ENCODE data around the gene CD1B.
"Not testable (repeated sequence)": the region's sequence is repeated elsewhere in the genome, so short reads cannot be mapped to it uniquely, and the experiment has no call there.

CD1B gene

DNA sequence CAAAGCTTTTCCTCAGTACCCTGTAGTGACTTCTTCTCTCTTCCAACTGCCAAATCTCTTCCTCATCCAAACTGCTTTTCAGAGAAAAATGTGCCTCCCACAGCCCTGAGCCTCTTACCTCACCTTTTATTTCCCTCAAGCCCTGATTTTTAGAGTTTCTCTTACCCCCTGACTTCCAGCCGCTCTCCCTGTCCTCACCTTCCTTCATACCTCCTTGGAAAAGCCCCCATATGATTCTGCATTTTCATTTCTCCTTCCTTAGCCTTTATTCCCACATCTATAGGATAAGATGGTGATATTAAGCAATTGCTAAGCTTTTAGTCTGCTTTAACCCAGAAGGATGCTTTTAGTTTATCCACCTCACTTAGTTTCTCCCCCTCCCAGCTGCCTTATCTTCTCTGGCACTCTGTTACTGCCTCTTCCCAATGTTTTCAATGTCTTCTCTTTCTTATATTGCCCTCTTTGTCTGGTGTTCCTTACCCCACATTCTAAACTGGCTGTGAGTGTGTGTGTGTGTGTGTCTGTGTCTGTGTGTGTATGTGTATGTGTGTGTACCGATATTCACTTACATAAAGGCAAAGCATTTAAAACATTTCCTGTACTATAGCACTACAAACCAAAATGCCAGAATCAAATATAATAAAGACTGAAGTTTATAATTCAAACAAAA is at the start of gene CD1B:
CD1B (minus strand) TSS at position 51 of the 670 bp plus-strand sequence. CDS start 108 bp downstream, outside the sequence.
- no peak for DNase-seq

DNA sequence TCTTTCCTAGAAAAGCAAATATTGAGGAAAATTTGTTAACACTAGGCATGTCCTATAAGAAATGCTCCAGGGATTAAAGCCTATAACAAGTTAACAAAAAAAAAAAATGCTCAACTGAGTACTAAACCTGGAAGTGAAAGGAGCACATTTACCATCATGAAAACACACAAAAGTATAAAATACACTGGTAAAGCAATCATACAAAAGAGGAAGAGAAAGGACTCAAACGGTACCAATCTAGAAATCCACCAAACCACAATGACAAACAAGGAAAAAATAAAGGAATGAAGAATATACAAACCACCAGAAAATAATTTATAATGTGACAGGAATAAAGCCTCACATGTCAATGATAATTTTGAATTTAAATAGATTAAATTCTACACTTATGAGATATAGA is 43.5 kb upstream of the CD1B start:
- no peak for DNase-seq

DNA sequence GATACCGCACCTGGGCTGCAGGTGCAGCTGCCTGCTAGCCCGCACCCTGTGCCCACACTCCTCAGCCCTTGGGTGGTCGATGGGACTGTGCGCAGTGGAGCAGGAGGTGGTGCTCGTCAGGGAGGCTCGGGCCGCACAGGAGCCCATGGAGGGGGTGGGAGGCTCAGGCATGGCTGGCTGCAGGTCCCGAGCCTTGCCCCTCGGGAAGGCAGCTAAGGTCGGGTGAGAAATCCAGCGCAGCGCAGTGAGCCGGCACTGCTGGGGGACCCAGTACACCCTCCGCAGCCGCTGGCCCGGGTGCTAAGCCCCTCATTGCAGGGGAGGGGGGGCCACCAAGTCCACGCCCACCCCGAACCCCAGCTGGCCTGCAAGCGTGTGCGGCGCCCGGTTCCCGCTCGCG is 42.8 kb upstream of the CD1B start:
- not testable (repeated sequence) for DNase-seq

- DNase-seq = no peak
Measured at GRCh38 chr1:158371188-158371953, 40.0 kb upstream of the CD1B start.

DNA sequence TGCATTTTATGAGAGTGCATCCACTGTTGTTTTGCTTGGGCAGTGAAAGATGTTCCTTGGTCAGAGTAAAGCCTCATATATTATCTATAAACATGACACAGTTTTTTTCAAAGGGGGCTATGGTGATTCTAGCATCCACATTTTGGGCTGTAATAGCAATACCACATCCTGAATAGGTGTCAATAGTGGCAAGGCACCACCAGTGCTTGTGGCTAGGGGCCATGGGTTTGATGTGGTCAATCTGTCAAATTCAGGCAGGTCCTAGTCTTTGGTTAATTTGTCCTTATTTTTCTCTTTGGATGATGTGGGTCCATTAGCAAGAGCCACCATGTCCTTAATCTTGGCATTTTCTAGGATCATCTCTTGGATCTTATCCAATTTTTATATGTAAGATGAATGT is 35.5 kb upstream of the CD1B start:
- DNase-seq = no peak

- DNase-seq = no peak
Measured at GRCh38 chr1:158362941-158363340, 31.6 kb upstream of the CD1B start.

- DNase-seq = no peak
Measured at GRCh38 chr1:158362482-158362881, 31.2 kb upstream of the CD1B start.

DNA sequence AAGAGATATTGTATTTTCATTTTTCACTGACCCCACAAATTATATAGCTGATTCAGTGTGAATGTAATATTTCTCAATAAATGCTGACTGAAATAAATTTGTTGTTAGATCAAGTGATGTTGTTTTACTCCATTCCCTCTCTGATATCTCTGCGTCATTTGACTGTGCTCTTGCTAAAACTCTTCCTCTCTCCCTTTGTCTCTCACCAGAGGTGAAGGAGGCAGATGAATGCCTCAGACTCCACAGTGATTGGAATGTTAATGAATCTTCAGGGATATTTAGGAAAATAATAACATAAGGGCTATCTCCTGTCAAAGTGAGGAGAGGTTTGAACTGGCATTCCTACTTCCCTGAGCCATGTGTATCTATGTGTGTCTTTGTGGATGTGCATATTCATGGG is 26.1 kb upstream of the CD1B start:
- DNase-seq = no peak

DNA sequence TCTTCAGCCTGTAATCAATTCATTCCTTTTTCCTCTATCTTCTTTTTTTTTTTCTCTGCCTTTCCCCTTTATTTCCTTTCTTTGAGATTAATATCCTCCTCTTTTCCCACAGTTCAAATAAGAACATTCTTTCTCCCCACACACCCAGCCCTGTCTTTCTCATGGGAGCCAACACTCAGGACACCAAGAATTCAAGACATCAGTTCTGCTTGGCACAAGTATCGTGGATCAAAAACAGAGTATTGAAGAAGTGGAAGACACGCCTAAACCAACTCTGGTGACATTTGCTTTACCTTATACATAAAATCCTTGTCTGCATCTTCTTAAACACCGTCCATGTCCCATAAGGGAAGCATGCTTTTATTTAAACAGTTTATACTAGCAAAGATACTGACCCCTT is 25.3 kb upstream of the CD1B start:
- DNase-seq = no peak

DNA sequence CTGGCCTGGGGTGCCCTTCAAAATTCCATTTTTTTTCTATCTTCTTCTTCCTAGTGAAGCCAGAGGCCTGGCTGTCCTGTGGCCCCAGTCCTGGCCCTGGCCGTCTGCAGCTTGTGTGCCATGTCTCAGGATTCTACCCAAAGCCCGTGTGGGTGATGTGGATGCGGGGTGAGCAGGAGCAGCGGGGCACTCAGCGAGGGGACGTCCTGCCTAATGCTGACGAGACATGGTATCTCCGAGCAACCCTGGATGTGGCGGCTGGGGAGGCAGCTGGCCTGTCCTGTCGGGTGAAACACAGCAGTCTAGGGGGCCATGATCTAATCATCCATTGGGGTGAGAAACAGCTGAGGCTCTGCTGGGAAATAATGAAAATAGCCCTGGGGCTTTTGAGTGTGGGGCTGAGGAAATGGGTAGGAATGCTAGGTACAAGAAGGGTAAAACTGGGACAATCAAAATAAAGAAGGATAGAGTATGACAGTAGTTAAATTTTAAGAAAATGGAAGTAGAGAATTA is 24.5 kb upstream of the CD1B start:
- no peak for DNase-seq

DNA sequence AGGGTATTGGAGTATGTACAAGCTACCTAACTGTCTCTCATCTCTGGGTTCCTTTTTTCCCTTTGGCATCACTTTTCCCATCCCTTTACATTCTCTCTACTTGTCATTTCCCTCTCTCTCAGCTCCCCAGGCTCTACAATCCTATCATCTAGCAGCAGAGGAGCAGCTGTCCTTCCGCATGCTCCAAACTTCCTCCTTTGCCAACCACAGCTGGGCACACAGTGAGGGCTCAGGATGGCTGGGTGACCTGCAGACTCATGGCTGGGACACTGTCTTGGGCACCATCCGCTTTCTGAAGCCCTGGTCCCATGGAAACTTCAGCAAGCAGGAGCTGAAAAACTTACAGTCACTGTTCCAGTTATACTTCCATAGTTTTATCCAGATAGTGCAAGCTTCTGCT is 22.9 kb upstream of the CD1B start:
- DNase-seq = no peak

- DNase-seq = no peak
Measured at GRCh38 chr1:158353303-158354075, 22.2 kb upstream of the CD1B start, which contains the start of gene CD1E. TSS of gene CD1E (plus strand) at chr1:158353894. CDS start at chr1:158353989, 95 bp downstream.

DNA sequence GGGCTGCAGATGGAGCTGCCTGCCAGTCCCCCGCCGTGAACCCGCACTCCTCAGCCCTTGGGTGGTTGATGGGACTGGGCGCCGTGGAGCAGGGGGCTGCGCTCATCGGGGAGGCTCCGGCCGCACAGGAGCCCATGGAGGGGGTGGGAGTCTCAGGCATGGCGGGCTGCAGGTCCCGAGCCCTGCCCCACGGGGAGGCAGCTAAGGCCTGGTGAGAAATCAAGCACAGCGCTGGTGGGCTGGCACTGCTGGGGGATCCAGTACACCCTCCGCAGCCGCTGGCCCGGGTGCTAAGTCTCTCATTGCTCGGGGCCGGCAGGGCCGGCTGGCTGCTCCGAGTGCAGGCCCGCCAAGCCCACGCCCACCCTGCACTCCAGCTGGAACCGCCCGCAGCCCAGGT is 17.6 kb upstream of the CD1B start:
- DNase-seq = not testable (repeated sequence)

- not testable (repeated sequence) for DNase-seq
Measured at GRCh38 chr1:158336413-158336812, 5.1 kb upstream of the CD1B start.

DNA sequence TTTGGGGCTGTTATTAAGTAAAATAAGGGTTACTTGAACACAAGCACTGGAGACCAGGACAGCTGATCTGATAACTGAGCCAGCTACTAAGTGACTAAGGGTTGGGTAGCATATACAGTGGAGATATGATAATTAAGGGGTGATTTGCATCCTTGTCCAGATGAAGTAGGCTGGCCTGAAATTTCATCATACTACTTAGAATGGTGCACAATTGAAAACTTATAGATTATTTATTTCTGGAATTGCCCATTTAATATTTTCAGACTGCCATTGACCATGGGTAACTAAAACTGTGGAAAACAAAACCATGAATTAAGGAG is 3.8 kb upstream of the CD1B start:
- no peak for DNase-seq

DNA sequence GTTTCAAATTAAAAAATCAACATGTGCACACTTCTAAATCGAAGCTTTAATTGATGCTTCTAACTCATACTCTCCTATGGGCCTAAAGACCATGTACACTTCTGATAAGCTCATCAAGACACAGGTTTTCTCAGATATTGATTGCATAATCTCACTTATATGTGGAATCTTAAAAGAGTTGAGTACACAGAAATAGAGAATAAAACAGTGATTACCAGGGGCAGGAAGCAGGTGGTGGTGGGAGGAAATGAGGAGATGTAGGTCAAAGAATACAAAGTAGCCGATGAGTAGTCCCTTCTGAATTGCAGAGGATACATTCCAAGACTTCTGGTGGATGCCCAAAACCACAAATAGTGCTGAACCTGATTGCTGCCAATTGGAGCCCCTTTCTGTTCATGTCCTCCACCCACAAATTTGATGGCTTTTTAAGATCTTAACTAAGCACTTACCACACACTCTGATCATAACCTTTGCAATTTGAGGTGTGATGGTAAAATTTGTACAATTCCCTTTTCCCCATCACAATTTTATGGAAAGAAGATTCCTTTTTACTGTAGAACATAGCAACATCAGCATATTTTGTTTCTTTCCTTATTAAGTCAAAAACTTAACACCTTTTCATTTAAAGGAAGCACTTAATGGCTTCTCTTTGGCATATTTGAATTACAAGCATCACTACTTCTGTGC is 3.3 kb upstream of the CD1B start:
- no peak for DNase-seq

DNA sequence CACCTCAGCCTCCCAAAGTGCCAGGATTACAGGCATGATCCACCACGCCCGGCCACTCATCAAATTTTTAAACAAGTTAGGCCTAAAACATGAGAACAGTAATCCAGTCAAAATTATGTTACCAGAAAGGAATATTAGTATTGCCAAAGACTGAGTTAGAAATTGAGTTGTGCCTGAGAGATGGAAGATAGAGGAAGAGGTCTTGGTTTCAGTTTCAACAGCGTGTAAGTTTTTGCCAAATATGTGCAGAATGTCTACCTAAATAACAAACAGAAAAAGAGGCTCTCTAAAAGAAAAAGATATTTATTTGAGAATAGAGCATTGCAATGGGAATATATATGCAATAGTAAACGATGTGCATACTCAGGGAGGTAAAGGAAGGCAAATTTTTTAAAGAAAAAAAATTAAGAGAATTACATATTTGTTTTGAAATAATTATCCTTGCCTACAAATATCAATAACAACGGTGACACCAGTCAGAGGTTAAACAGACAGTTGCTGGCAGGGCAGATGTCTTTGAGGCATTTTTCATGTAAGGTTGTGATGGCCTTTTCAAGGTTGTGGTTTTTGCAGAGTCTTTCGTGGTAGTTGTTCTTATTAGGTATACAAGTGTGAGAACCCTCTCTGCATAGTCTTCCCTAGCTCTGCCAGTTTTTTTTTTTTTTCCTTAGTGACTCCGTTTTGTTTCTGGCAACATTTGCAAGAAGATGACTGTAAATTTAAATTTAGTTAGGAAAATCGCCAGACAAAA is 2.2 kb upstream of the CD1B start:
- DNase-seq = no peak

DNA sequence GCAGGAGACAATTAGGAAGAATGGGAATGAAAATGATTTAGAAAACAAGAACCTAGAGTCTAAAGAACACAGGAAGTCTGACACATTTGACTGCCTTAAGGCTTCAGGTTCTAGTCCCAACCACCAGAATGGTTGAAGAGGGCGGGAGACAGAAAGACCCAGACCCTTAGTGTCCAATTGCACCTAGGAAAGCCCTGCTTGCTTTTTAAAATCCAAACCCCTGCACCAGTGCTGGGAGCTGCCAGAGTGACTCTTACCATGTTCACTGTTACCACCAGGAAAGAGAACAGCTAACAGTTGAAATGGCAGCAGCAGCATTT is 265 bp downstream of the CD1B start:
- DNase-seq = no peak

DNA sequence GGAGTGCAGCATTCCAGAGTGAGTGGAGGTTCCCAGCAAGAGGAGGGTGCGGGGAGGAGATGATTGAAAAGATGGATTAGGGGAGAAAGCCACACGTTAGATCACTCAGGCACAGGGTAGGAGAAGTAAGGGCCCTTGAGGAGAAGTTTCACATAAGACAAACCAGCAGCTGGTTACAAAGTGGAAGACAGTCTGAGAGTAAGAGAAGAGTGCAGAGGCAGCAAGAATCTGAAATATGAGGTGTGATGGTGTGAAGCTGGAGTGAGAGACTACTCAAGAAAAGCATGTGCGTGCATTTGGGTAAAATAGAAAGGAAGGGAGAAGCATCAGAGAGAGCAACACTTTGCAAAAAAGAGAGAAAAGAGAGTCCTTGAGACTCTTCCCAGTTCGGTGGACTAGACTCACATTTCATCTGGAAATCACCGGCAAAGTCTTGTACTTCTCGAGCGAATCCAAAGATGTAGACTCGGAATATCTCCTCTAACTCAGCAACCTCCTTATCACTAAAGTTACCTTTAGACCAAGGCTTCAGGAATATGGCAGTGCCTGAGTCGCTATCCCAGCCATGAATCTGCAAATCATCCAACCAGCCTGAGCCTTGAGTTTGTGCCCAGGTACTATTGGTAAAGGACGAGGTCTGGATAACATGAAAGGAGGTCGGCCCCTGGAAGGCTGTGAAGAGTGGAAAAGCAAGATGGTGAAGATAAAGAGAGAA is 783 bp downstream of the CD1B start:
- no peak for DNase-seq

DNA sequence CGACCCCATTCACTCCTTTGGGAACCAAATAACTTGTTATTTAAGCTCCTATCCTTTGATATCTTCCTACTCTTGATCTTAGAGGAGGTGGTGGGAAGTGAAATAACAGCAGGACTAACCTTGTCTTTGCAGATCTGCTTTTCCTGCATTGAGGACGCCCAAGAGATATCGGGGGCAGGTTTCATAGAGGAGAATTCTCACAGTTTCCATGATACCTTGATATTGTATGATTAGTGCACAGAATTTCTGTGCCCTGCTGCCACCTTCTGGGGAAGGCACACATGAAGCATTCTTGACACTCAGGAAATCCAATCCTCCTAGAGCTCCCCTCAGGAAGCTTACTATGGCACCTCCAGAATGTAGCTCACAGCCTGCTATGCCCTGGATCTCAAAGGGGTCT is 1.6 kb downstream of the CD1B start:
- no peak for DNase-seq
